ENCODE data around the gene CPED1. TPM values are rescaled to one million over a fixed set of nuclear protein-coding genes. Genes with fewer than 3 reads are reported as not detected.
A peak's percentile ranks its signal among the peaks of the same experiment; 100 is the strongest.

Gene CPED1
- total and polyA plus RNA-seq, 2 donors (not counting 1 experiment from before 2014, with no cell fraction given): 70.2 to 196 TPM

DNA sequence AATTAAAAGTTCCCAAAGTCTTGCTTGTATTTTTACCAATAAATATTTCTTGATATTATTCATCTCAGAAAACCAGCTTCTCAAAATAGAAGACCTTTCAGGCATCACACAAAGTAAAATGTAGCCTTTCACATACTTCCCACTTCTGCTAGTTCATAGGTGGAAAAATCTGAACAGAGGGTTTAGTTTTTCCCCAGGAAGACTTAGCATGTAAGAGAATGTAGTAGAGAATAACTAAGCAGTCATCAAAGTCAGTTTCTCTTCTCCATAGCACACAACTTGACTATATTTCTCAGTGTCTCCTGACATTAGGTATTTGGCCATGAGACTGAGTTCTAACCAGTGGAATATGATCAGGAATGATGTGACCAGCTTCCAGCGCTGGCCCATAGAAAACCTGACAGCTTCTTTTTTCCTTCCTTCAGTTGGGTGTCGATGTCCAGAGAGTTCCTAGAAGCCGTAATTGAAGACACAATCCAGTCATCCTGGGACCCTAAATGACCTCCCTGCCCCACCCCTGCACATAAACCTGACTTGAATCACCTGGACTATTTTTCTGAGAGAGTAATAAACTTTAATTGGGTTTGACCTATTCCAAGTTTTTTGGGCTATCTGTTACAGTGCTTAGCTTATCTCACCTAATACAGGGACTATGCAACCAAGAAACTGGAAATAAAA is 272.8 kb downstream of the CPED1 start:
- TF ChIP-seq, protein P1, sequence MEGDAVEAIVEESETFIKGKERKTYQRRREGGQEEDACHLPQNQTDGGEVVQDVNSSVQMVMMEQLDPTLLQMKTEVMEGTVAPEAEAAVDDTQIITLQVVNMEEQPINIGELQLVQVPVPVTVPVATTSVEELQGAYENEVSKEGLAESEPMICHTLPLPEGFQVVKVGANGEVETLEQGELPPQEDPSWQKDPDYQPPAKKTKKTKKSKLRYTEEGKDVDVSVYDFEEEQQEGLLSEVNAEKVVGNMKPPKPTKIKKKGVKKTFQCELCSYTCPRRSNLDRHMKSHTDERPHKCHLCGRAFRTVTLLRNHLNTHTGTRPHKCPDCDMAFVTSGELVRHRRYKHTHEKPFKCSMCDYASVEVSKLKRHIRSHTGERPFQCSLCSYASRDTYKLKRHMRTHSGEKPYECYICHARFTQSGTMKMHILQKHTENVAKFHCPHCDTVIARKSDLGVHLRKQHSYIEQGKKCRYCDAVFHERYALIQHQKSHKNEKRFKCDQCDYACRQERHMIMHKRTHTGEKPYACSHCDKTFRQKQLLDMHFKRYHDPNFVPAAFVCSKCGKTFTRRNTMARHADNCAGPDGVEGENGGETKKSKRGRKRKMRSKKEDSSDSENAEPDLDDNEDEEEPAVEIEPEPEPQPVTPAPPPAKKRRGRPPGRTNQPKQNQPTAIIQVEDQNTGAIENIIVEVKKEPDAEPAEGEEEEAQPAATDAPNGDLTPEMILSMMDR (conservative IDR thresholded peaks at IDR 0.05 in 1 of 2, IDR thresholded peaks at IDR 0.05 in 1 of 2; ENCODE audit: low read depth in 1 of 2, low read length in 2 of 2): no peak
- no peak for TF ChIP-seq EZH2 (IDR thresholded peaks at IDR 0.05; ENCODE audit: low read length, missing control alignments)
- Histone ChIP-seq H3K27me3 (ENCODE audit: control insufficient read depth, insufficient read depth, low read length) (no peaks in the 10 kb centered on the region), H3K36me3 (ENCODE audit: control insufficient read depth, insufficient read depth, low read length) (peaks cover 3% of the 10 kb centered on the region), H3K4me2 (ENCODE audit: extremely low read depth, insufficient read depth, low read length) (no peak overlapping the region), H3K79me2 (ENCODE audit: control insufficient read depth, insufficient read depth, low read length) (no peaks in the 10 kb centered on the region), H3K4me1 (ENCODE audit: control insufficient read depth, extremely low read depth, insufficient read depth, low read length) (no peaks in the 10 kb centered on the region), H3K27ac (ENCODE audit: insufficient read depth, low read length) (no peak overlapping the region), H2AFZ (ENCODE audit: low read length) (no peak overlapping the region), H3K9ac (ENCODE audit: insufficient read depth, low read length) (no peak overlapping the region), H3K4me3 (replicated peaks in 1 of 4; ENCODE audit: control extremely low read depth in 1 of 4, insufficient read depth in 1 of 4, low read depth in 3 of 4, low read length in 4 of 4) (no peak overlapping the region), H3K9me3 (ENCODE audit: control insufficient read depth, insufficient read depth, low read depth, low read length) (no peaks in the 10 kb centered on the region), H4K20me1 (ENCODE audit: control insufficient read depth, extremely low read depth, insufficient read depth, low read length) (no peaks in the 10 kb centered on the region)
- no peak for DNase-seq (ENCODE audit: low read depth in 2 of 2)

DNA sequence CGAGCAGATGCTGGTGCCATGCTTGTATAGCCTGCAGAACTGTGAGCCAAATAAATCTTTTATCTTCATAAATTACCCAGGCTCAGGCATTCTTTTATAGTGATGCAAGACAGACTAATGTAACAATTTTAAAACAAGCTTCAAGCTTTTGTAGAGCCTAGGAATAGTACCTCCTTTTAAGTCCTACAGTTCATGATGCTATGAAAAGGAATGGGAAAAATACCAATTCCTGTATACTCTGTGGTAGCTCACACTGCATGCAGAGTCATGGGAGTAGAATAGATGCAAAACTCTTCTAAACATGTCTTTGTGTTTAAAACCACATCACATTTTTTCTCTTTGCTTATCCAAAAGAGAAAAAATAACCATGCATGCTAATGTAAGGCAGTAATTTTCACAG is 273.7 kb downstream of the CPED1 start:
- Histone ChIP-seq H3K4me2 (ENCODE audit: extremely low read depth, insufficient read depth, low read length) (no peak overlapping the region), H3K9me3 (ENCODE audit: control insufficient read depth, insufficient read depth, low read depth, low read length) (no peaks in the 10 kb centered on the region), H3K27me3 (ENCODE audit: control insufficient read depth, insufficient read depth, low read length) (no peaks in the 10 kb centered on the region), H2AFZ (ENCODE audit: low read length) (no peak overlapping the region), H4K20me1 (ENCODE audit: control insufficient read depth, extremely low read depth, insufficient read depth, low read length) (no peaks in the 10 kb centered on the region), H3K79me2 (ENCODE audit: control insufficient read depth, insufficient read depth, low read length) (no peaks in the 10 kb centered on the region), H3K27ac (ENCODE audit: insufficient read depth, low read length) (no peak overlapping the region), H3K36me3 (ENCODE audit: control insufficient read depth, insufficient read depth, low read length) (peaks cover 4% of the 10 kb centered on the region), H3K4me3 (replicated peaks in 1 of 4; ENCODE audit: control extremely low read depth in 1 of 4, insufficient read depth in 1 of 4, low read depth in 3 of 4, low read length in 4 of 4) (no peak overlapping the region), H3K4me1 (ENCODE audit: control insufficient read depth, extremely low read depth, insufficient read depth, low read length) (no peaks in the 10 kb centered on the region), H3K9ac (ENCODE audit: insufficient read depth, low read length) (no peak overlapping the region)
- DNase-seq (ENCODE audit: low read depth in 2 of 2): peak in 1 of 2 donors; percentile 33
- TF ChIP-seq, protein P1 (conservative IDR thresholded peaks at IDR 0.05 in 1 of 2, IDR thresholded peaks at IDR 0.05 in 1 of 2; ENCODE audit: low read depth in 1 of 2, low read length in 2 of 2): no peak
- no peak for TF ChIP-seq EZH2 (IDR thresholded peaks at IDR 0.05; ENCODE audit: low read length, missing control alignments)

DNA sequence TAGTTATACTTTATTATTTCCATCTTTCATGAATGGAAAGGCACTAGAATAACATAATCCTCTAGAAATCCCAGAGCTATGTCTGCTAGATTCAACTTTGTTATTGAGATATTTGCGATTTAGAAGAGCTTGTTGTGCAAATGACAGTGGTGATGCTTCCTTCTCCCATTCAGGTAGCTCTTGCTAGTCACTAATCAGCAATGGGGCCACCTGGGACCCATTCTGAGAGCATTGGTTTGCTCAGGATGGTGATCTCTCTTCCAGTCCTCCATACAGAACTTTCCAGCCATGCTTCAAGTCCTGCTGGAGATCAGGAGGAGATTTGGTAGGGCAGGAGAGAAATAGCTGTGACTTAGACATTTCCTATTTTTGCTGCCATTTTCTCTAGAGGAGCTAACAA is 274.5 kb downstream of the CPED1 start:
- Histone ChIP-seq H4K20me1 (ENCODE audit: control insufficient read depth, extremely low read depth, insufficient read depth, low read length) (no peaks in the 10 kb centered on the region), H3K9me3 (ENCODE audit: control insufficient read depth, insufficient read depth, low read depth, low read length) (no peaks in the 10 kb centered on the region), H3K36me3 (ENCODE audit: control insufficient read depth, insufficient read depth, low read length) (peaks cover 7% of the 10 kb centered on the region), H3K9ac (ENCODE audit: insufficient read depth, low read length) (no peak overlapping the region), H2AFZ (ENCODE audit: low read length) (no peak overlapping the region), H3K4me2 (ENCODE audit: extremely low read depth, insufficient read depth, low read length) (no peak overlapping the region), H3K27me3 (ENCODE audit: control insufficient read depth, insufficient read depth, low read length) (no peaks in the 10 kb centered on the region), H3K27ac (ENCODE audit: insufficient read depth, low read length) (no peak overlapping the region), H3K4me1 (ENCODE audit: control insufficient read depth, extremely low read depth, insufficient read depth, low read length) (no peaks in the 10 kb centered on the region), H3K4me3 (replicated peaks in 1 of 4; ENCODE audit: control extremely low read depth in 1 of 4, insufficient read depth in 1 of 4, low read depth in 3 of 4, low read length in 4 of 4) (no peak overlapping the region), H3K79me2 (ENCODE audit: control insufficient read depth, insufficient read depth, low read length) (no peaks in the 10 kb centered on the region)
- TF ChIP-seq EZH2 (IDR thresholded peaks at IDR 0.05; ENCODE audit: low read length, missing control alignments): no peak
- TF ChIP-seq, protein P1 (conservative IDR thresholded peaks at IDR 0.05 in 1 of 2, IDR thresholded peaks at IDR 0.05 in 1 of 2; ENCODE audit: low read depth in 1 of 2, low read length in 2 of 2): no peak
- no peak for DNase-seq (ENCODE audit: low read depth in 2 of 2)

Data from fibroblast of lung (primary cell).